GM21390 (cell line): ENCODE measurements around the gene PEPD.

Experiments used
- ATAC-seq: cut with Tn5 transposase; IDR thresholded peaks from one replicate; pipeline ENCODE4 v1.9.1; 2021; ENCODE audit not compliant: unreplicated experiment

Gene PEPD

DNA sequence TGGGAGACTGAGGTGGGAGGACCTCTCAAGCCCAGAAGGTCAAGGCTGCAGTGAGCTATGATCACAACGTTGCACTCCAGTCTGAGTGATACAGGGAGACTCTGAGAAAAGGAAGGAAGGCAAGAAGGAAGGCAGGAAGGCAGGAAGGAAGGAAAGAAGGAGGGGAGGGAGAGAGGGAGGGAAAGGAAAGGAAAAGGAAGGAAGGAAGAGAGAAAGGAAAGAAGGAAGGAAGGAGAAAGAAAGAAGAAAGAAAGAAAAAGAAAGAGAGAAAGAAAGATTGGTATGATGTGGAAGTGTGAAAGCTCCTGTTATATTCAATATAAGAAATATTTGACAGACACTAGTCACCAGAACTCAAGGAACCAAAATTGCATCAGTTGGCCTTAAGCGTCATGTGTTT is 180.6 kb downstream of the PEPD start:
- ATAC-seq: no peak

DNA sequence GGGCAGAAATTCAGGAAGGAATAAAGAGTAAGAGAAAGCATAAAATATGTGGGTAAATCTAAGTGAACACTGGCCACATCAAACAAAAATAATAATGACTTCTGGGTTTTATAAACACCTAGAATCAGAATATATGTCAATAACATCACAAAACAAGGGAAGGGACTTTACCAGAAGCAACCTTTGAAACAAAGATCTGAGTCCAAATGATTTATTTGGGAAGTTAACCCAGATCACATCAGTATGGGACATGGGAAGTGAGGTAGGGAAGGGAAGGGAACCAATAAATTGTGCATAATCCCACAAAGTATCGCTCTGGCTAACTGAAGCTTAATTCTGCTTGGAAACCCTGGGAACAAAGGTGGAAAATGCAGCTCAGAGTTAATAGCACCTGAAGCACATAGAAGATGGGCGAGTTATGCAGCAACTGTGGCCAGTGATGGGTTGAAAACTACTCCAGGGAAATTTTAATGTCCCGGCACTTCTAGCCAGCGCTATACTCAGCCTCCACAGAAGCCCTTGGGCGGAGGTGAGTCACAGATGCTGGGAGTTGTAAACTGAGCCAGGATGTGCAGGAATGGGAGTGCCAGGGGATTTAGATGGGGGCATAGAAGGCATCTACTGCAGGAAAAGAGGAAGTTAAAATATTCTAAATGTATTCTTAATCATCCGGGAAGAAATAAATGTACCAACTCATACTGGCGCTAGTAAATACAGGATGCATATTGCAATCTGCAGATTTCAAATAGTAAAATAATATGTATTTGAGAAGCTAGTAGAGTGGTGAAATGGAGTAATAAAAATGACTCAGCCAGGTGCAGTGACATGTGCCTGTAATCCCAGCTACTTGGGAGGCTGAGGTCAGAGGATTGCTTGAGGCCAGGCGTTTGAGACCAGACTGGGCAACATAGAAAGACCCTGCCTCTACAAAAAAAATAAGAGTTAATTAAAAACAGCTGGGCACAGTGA is 182.3 kb downstream of the PEPD start:
- ATAC-seq: no peak
